CD4-positive, alpha-beta T cell (primary cell): ENCODE data around the gene FOXB2. TPM values are rescaled to one million over a fixed set of nuclear protein-coding genes. Genes with fewer than 3 reads are reported as not detected.
A peak's percentile ranks its signal among the peaks of the same experiment; 100 is the strongest.

Experiments
- ATAC-seq: fragments of 200-7000 bp; cut with Tn5 transposase; one replicate; pipeline ENCODE4 v1.10.0; 2022; ENCODE audit warnings: mild to moderate bottlenecking; ENCODE audit not compliant: poor library complexity
- CTCF ChIA-PET: fragments of 350-600 bp; sonication (Branson Sonifier 250); formaldehyde crosslinking; loops from one replicate; lab custom pipeline; 2021; ENCODE audit warnings: antibody characterized with exemption, inconsistent platforms; lab: Charles Lee
- POLR2A ChIA-PET: fragments of 350-600 bp; sonication (Branson Sonifier 250); formaldehyde crosslinking; loops from one replicate; lab custom pipeline; 2021; ENCODE audit warnings: antibody characterized with exemption, inconsistent platforms; lab: Charles Lee
- DNase-seq, 14 experiments: peaks; one replicate each; pipeline ENCODE4 v3.0.0-alpha.2; 2013 to 2020; ENCODE audit warnings: mixed read lengths in 2 of 14
- H3K27ac ChIP-seq, 2 donors: one replicate each; pipeline versions ENCODE4 v1.5.1 to v1.7.0; 2013; ENCODE audit warnings: low read length in 2 of 2, low read depth in 1 of 2, mild to moderate bottlenecking in 1 of 2
- H3K27me3 ChIP-seq, 2 experiments: 1 replicate in 1 of 2; 2 replicates in 1 of 2; pipeline versions ENCODE4 v1.6.1 to v1.7.0; 2013; ENCODE audit warnings: low read length in 2 of 2, control low read depth in 1 of 2, mild to moderate bottlenecking in 1 of 2, moderate library complexity in 1 of 2; ENCODE audit not compliant: insufficient read depth in 2 of 2, control insufficient read depth in 1 of 2
- H3K36me3 ChIP-seq: one replicate; pipeline ENCODE4 v1.6.1; 2013; ENCODE audit warnings: low read length, control low read depth; ENCODE audit not compliant: insufficient read depth
- H3K4me1 ChIP-seq: one replicate; pipeline ENCODE4 v1.6.1; 2013; ENCODE audit warnings: low read length, control low read depth; ENCODE audit not compliant: insufficient read depth
- H3K4me3 ChIP-seq: one replicate; pipeline ENCODE4 v1.5.1; 2013; ENCODE audit warnings: mild to moderate bottlenecking, low read length, moderate library complexity
- H3K9me3 ChIP-seq, 2 experiments: 1 replicate in 1 of 2; 2 replicates in 1 of 2; pipeline versions ENCODE4 v1.6.1 to v1.7.0; 2013; ENCODE audit warnings: low read length in 2 of 2, mild to moderate bottlenecking in 2 of 2, control low read depth in 1 of 2, moderate library complexity in 1 of 2; ENCODE audit not compliant: control insufficient read depth in 1 of 2, insufficient read depth in 1 of 2
- H3K27ac Mint-ChIP-seq: one replicate; pipeline ENCODE4 v1.8.0; 2020; ENCODE audit warnings: mixed read lengths
- H3K27me3 Mint-ChIP-seq: one replicate; pipeline ENCODE4 v1.8.0; 2021; ENCODE audit warnings: mixed read lengths
- H3K36me3 Mint-ChIP-seq: one replicate; pipeline ENCODE4 v1.8.0; 2021; ENCODE audit warnings: low read depth, mixed read lengths
- H3K4me1 Mint-ChIP-seq: one replicate; pipeline ENCODE4 v1.8.0; 2021; ENCODE audit warnings: low read depth, mixed read lengths
- H3K4me3 Mint-ChIP-seq: one replicate; pipeline ENCODE4 v1.8.0; 2020; ENCODE audit warnings: mild to moderate bottlenecking, mixed read lengths
- H3K9me3 Mint-ChIP-seq: one replicate; pipeline ENCODE4 v1.8.0; 2020; ENCODE audit warnings: mixed read lengths
- CTCF ChIP-seq: fragments of 200-600 bp; IDR thresholded peaks from one replicate; pipeline ENCODE4 v1.8.0; 2022; ENCODE audit warnings: antibody characterized with exemption, mild to moderate bottlenecking
- intact Hi-C, 2 experiments: fragments of 100-400 bp; cut with DNase I in 1 of 2; cut with micrococcal nuclease in 1 of 2; formaldehyde crosslinking; loops; one replicate each; pipeline versions ENCODE4 v1.15.1 to v1.9.0; 2023 to 2025; cut with DNase I, micrococcal nuclease
- total RNA-seq, 174 experiments: library from RNA in 2 of 174; stranded (reverse) in 2 of 174; gene quantifications; one replicate each; pipeline ENCODE4 v1.2.3 and lab custom pipeline; 2021 to 2026

FOXB2 gene
- total RNA-seq, 2 experiments from 2014 or later: not detected

GRCh38 chr9:77018969-77019235 lies 553 bp upstream of the FOXB2 start:
- Mint-ChIP-seq H3K4me1 (peaks cover 28% of the 10 kb centered on the region), H3K36me3 (no peaks in the 10 kb centered on the region), H3K27ac (no peak overlapping the region), H3K27me3 (peaks cover 84% of the 10 kb centered on the region), H3K4me3 (no peak overlapping the region), H3K9me3 (no peaks in the 10 kb centered on the region)
- Histone ChIP-seq H3K9me3 (peaks cover 0 to 58% of the 10 kb centered on the region in 2 experiments), H3K4me3 (no peak overlapping the region), H3K36me3 (no peaks in the 10 kb centered on the region), H3K4me1 (peaks cover 30% of the 10 kb centered on the region), H3K27me3 (peaks cover 87 to 95% of the 10 kb centered on the region in 2 experiments), H3K27ac (no peak overlapping the region)
- POLR2A ChIA-PET: no interaction called here
- DNase-seq (no peak), ATAC-seq (no peak)
- intact Hi-C loops: loop anchor here in 1 of 2 experiments (10.0 kb wide), 1 partner anchor 574 kb away; no protein-coding TSS in a partner anchor
- no peak for TF ChIP-seq CTCF
- CTCF ChIA-PET: no interaction called here

GRCh38 chr9:77019926-77020412 lies 514 bp downstream of the FOXB2 start:
- Histone ChIP-seq H3K4me1 (peaks cover 30% of the 10 kb centered on the region), H3K36me3 (no peaks in the 10 kb centered on the region), H3K9me3 (peaks cover 0 to 49% of the 10 kb centered on the region in 2 experiments), H3K27me3 (peaks cover 81 to 95% of the 10 kb centered on the region in 2 experiments), H3K4me3 (no peak overlapping the region), H3K27ac (no peak overlapping the region)
- peak overlapping the region; percentile 12 for H3K4me3 Mint-ChIP-seq
- intact Hi-C loops: loop anchor here in 1 of 2 experiments (10.0 kb wide), 1 partner anchor 575 kb away; no protein-coding TSS in a partner anchor
- no peak for TF ChIP-seq CTCF
- no peak overlapping the region for H3K27ac Mint-ChIP-seq
- peaks cover 84% of the 10 kb centered on the region for H3K27me3 Mint-ChIP-seq
- ATAC-seq: no peak
- H3K9me3 Mint-ChIP-seq: no peaks in the 10 kb centered on the region
- POLR2A ChIA-PET: no interaction called here
- CTCF ChIA-PET: no interaction called here
- H3K36me3 Mint-ChIP-seq: no peaks in the 10 kb centered on the region
- peaks cover 27% of the 10 kb centered on the region for H3K4me1 Mint-ChIP-seq
- DNase-seq: no peak

DNA sequence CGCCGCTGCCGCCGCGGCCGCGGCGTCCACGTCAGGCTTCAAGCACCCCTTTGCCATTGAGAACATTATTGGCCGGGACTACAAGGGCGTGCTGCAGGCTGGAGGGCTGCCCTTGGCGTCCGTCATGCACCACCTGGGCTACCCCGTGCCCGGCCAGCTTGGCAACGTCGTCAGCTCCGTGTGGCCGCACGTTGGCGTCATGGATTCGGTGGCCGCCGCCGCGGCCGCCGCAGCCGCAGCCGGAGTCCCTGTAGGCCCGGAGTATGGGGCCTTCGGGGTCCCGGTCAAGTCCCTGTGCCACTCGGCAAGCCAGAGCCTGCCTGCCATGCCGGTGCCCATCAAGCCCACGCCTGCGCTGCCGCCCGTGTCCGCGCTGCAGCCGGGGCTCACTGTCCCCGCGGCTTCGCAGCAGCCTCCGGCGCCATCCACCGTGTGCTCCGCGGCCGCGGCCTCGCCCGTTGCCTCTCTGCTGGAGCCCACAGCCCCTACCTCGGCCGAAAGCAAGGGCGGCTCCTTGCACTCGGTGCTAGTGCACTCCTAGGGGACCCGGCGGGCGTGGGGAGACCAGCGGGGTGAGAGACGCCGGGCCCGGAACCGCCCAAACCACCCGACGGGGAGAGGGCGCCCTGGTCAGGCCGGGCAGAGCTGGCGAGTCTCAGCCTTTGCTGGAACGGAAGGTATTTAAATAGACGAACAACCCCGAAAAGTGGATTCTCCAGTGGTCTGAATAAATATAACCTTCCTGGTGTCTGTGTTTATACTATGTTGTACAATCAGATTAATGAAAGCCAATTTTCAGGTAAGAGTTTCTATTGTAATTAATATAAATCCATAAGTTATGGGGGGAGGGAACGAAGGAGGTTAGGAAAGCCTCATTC lies 1.2 kb downstream of the FOXB2 start:
- Histone ChIP-seq H3K27ac (no peak overlapping the region), H3K27me3 (peaks cover 74 to 95% of the 10 kb centered on the region in 2 experiments), H3K36me3 (no peaks in the 10 kb centered on the region), H3K9me3 (peaks cover 0 to 42% of the 10 kb centered on the region in 2 experiments), H3K4me1 (peaks cover 30% of the 10 kb centered on the region), H3K4me3 (no peak overlapping the region)
- no peak for ATAC-seq
- Mint-ChIP-seq H3K36me3 (no peaks in the 10 kb centered on the region), H3K4me3 (peak overlapping the region; percentile 45), H3K4me1 (peaks cover 27% of the 10 kb centered on the region), H3K27me3 (peaks cover 84% of the 10 kb centered on the region), H3K9me3 (no peaks in the 10 kb centered on the region), H3K27ac (no peak overlapping the region)
- no peak for TF ChIP-seq CTCF
- intact Hi-C loops: no loop called here
- no peak for DNase-seq
- ChIA-PET CTCF (no interaction called here), POLR2A (no interaction called here)
